ENCODE data around the gene ATF5.

The ATF5 gene

DNA sequence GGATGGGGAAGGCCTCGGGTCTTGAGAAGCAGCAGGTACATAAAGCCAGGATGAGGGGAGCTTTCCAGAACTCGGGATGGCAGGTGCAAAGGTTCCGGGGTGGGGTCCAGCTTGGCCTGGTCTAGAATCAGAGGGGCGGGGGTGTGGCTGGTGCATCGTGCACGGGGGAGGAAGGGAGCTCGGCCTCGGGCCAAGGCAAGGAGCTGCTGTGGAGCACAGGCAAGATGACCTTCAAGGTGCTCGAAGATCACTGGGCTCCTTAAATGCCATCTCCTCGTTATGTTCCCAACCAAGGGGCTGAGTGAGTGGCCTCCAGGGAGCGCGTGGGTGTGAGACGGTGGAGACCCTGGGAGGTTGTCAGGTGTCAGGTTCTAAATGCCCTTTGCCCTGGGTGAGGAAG lies 48.1 kb downstream of the ATF5 start:
- no peak for DNase-seq (ENCODE audit: low spot score)

DNA sequence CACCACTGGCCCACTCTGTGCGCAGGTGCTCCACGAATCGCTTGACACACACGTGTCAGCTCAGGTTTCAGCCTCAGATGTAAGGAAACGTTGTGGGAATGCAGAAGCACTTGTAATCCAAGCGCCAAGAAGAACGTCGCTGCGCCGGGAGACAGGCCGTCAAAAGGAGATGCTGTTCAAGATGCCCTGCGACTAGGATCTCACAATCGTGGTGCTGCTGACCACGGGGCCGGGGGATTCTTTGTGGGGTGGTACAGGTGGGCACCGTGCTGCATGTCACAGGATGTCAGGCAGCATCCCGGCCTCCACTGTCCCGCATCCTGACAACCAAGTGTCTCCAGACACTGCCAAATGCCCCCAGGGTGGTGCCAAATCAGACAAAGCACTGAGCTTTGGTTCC lies 48.9 kb downstream of the ATF5 start:
- no peak for DNase-seq (ENCODE audit: low spot score)

GRCh38 chr19:49978324-49978723 lies 49.3 kb downstream of the ATF5 start:
- no peak for DNase-seq (ENCODE audit: low spot score)

GRCh38 chr19:49981603-49982593 lies 52.9 kb downstream of the ATF5 start:
- DNase-seq (ENCODE audit: low spot score), result no peak
